HG02759 (cell line): ENCODE data around the gene LYPD6B.

Experiments used
- ATAC-seq: cut with Tn5 transposase; IDR thresholded peaks from one replicate; pipeline ENCODE4 v1.9.1; 2021; ENCODE audit warnings: mild to moderate bottlenecking, moderate library complexity; ENCODE audit not compliant: unreplicated experiment

Gene LYPD6B

GRCh38 chr2:149259136-149259535 is 220.6 kb downstream of the LYPD6B start:
- ATAC-seq, result no peak

GRCh38 chr2:149261692-149262091 is 223.2 kb downstream of the LYPD6B start:
- no peak for ATAC-seq
